MM.1S (cell line): ENCODE measurements around the gene UBXN11.

Experiments
- DNase-seq: peaks from one replicate; pipeline ENCODE4 v3.0.0-alpha.2; 2015
- H2AFZ ChIP-seq: fragments of 300-600 bp; sonication (generic); 2 replicates; pipeline ENCODE4 v1.6.0; 2016; ENCODE audit warnings: antibody characterized with exemption, low read length
- H3F3A ChIP-seq: fragments of 300-600 bp; sonication (generic); 2 replicates; pipeline ENCODE4 v1.6.1; 2016; ENCODE audit warnings: mild to moderate bottlenecking, antibody characterized with exemption, low read length, moderate library complexity, mixed read lengths; ENCODE audit not compliant: insufficient read depth
- H3K27ac ChIP-seq: fragments of 300-600 bp; sonication (generic); 2 replicates; pipeline ENCODE4 v1.5.1; 2016; ENCODE audit warnings: mild to moderate bottlenecking, low read length
- H3K27me3 ChIP-seq: fragments of 300-600 bp; sonication (generic); replicated peaks from 2 replicates; pipeline ENCODE4 v1.6.0; 2016; ENCODE audit warnings: low read length; ENCODE audit not compliant: insufficient read depth
- H3K36me3 ChIP-seq: fragments of 300-600 bp; sonication (generic); replicated peaks from 2 replicates; pipeline ENCODE4 v1.6.1; 2016; ENCODE audit warnings: mild to moderate bottlenecking, low read length, mixed read lengths; ENCODE audit not compliant: insufficient read depth
- H3K4me1 ChIP-seq: fragments of 300-600 bp; sonication (generic); 2 replicates; pipeline ENCODE4 v1.6.1; 2016; ENCODE audit warnings: low read length, mixed read lengths
- H3K4me2 ChIP-seq: fragments of 300-600 bp; sonication (generic); 2 replicates; pipeline ENCODE4 v1.6.0; 2016; ENCODE audit warnings: low read depth, low read length
- H3K4me3 ChIP-seq: fragments of 300-600 bp; sonication (generic); 2 replicates; pipeline ENCODE4 v1.5.1; 2016; ENCODE audit warnings: low read length, mixed read lengths
- H3K79me2 ChIP-seq: fragments of 300-600 bp; sonication (generic); 2 replicates; pipeline ENCODE4 v1.6.1; 2016; ENCODE audit warnings: mixed run types, low read length, mixed read lengths
- H3K9ac ChIP-seq: fragments of 300-600 bp; sonication (generic); 2 replicates; pipeline ENCODE4 v1.6.1; 2016; ENCODE audit warnings: low read length, mixed read lengths
- H3K9me2 ChIP-seq: fragments of 300-600 bp; sonication (generic); replicated peaks from 2 replicates; pipeline ENCODE4 v1.6.1; 2016; ENCODE audit warnings: mild to moderate bottlenecking, low read length, mixed read lengths; ENCODE audit not compliant: insufficient read depth
- H3K9me3 ChIP-seq: fragments of 300-600 bp; sonication (generic); replicated peaks from 2 replicates; pipeline ENCODE4 v1.6.1; 2016; ENCODE audit warnings: mild to moderate bottlenecking, low read length, mixed read lengths; ENCODE audit not compliant: insufficient read depth
- H4K20me1 ChIP-seq: fragments of 300-600 bp; sonication (generic); 2 replicates; pipeline ENCODE4 v1.6.1; 2016; ENCODE audit warnings: mild to moderate bottlenecking, low read length, moderate library complexity, mixed read lengths; ENCODE audit not compliant: insufficient read depth
- CTCF ChIP-seq: fragments of 300-600 bp; sonication (generic); IDR thresholded peaks from 2 replicates; pipeline ENCODE4 v1.5.1; 2016; ENCODE audit warnings: antibody characterized with exemption, low read length, mixed read lengths
- EZH2 ChIP-seq: fragments of 300-600 bp; sonication (generic); optimal IDR thresholded peaks from 2 replicates; pipeline ENCODE3; 2017; ENCODE audit warnings: low read depth, mild to moderate bottlenecking, antibody characterized with exemption, low read length, mixed read lengths
- EZH2phosphoT487 ChIP-seq: fragments of 300-600 bp; sonication (generic); IDR thresholded peaks from 2 replicates; pipeline ENCODE4 v1.6.1; 2018; ENCODE audit warnings: antibody characterized with exemption, low read length

UBXN11 gene

GRCh38 chr1:26307363-26307781 is 936 bp upstream of the UBXN11 start:
- peak overlapping the region; percentile 76 for H3K4me3 ChIP-seq
- H3K9ac ChIP-seq, result peak overlapping the region; percentile 88
- H3K79me2 ChIP-seq, result peaks cover 11% of the 10 kb centered on the region
- peak overlapping the region; percentile 99 for H3K4me2 ChIP-seq
- H3K4me1 ChIP-seq, result peaks cover 15% of the 10 kb centered on the region
- H3K27me3 ChIP-seq, result no peaks in the 10 kb centered on the region
- H3K9me2 ChIP-seq, result no peaks in the 10 kb centered on the region
- peak overlapping the region; percentile 91 for H3K27ac ChIP-seq
- no peaks in the 10 kb centered on the region for H3K9me3 ChIP-seq
- no peaks in the 10 kb centered on the region for H4K20me1 ChIP-seq
- H3F3A ChIP-seq, result peaks cover 10% of the 10 kb centered on the region
- peak overlapping the region; percentile 85 for H2AFZ ChIP-seq
- DNase-seq, result peak; percentile 65
- no peaks in the 10 kb centered on the region for H3K36me3 ChIP-seq
- no peak for TF ChIP-seq EZH2
- no peak for TF ChIP-seq EZH2phosphoT487
- TF ChIP-seq CTCF, result no peak

GRCh38 chr1:26305667-26306289 is 658 bp downstream of the UBXN11 start:
- Histone ChIP-seq H2AFZ (peak overlapping the region; percentile 87), H3K36me3 (no peaks in the 10 kb centered on the region), H3K9me2 (no peaks in the 10 kb centered on the region), H3K4me1 (peaks cover 15% of the 10 kb centered on the region), H3F3A (peaks cover 10% of the 10 kb centered on the region), H3K27me3 (no peaks in the 10 kb centered on the region), H3K9me3 (no peaks in the 10 kb centered on the region), H3K4me3 (peak overlapping the region; percentile 90), H3K9ac (peak overlapping the region; percentile 78), H3K79me2 (peaks cover 11% of the 10 kb centered on the region), H3K4me2 (peak overlapping the region; percentile 95), H4K20me1 (no peaks in the 10 kb centered on the region), H3K27ac (peak overlapping the region; percentile 47; the same call in 1 of the 2 replicates)
- TF ChIP-seq CTCF (no peak), EZH2phosphoT487 (no peak), EZH2 (no peak)
- no peak for DNase-seq

- H4K20me1 ChIP-seq, result no peaks in the 10 kb centered on the region
- H3K4me1 ChIP-seq, result peaks cover 12% of the 10 kb centered on the region
- H3K79me2 ChIP-seq, result peaks cover 11% of the 10 kb centered on the region
- H3K9me2 ChIP-seq, result no peaks in the 10 kb centered on the region
- H3K27me3 ChIP-seq, result no peaks in the 10 kb centered on the region
- H3K9ac ChIP-seq, result no peak overlapping the region
- no peak overlapping the region for H3K27ac ChIP-seq
- H3K9me3 ChIP-seq, result no peaks in the 10 kb centered on the region
- H3K36me3 ChIP-seq, result no peaks in the 10 kb centered on the region
- H3K4me2 ChIP-seq, result no peak overlapping the region
- no peak overlapping the region for H3K4me3 ChIP-seq
- H2AFZ ChIP-seq, result no peak overlapping the region
- TF ChIP-seq EZH2phosphoT487, result no peak
- TF ChIP-seq EZH2, result no peak
- no peak for TF ChIP-seq CTCF
- DNase-seq, result no peak
- peaks cover 10% of the 10 kb centered on the region for H3F3A ChIP-seq
Measured at GRCh38 chr1:26302733-26303405, 3.6 kb downstream of the UBXN11 start.
